Liver (tissue), 9 donors: ENCODE measurements around the gene CATSPERE. TPM values are rescaled to one million over a fixed set of nuclear protein-coding genes. Genes with fewer than 3 reads are reported as not detected.
A peak's percentile ranks its signal among the peaks of the same experiment; 100 is the strongest.

ENCODE experiments used
- DNase-seq: peaks from one replicate; pipeline ENCODE4 v3.0.0-alpha.2; 2017; ENCODE audit warnings: low spot score
- H3K27ac ChIP-seq, 2 donors: one replicate each; pipeline ENCODE4 v1.7.0; 2013; ENCODE audit warnings: inconsistent platforms in 2 of 2, low read length in 2 of 2, control low read depth in 1 of 2, low read depth in 1 of 2, mild to moderate bottlenecking in 1 of 2
- H3K27me3 ChIP-seq, 4 donors: one replicate each; pipeline versions ENCODE4 v1.6.1 to v1.7.0; 2013; ENCODE audit warnings: low read length in 3 of 4, inconsistent platforms in 1 of 4, mild to moderate bottlenecking in 1 of 4, moderate library complexity in 1 of 4; ENCODE audit not compliant: control insufficient read depth in 4 of 4, insufficient read depth in 4 of 4
- H3K36me3 ChIP-seq, 4 donors: one replicate each; pipeline versions ENCODE4 v1.6.1 to v1.7.0; 2013; ENCODE audit warnings: low read length in 3 of 4, mild to moderate bottlenecking in 3 of 4, low read depth in 1 of 4, moderate library complexity in 1 of 4; ENCODE audit not compliant: control insufficient read depth in 4 of 4, insufficient read depth in 3 of 4
- H3K4me1 ChIP-seq, 4 donors: one replicate each; pipeline versions ENCODE4 v1.6.1 to v1.7.0; 2013; ENCODE audit warnings: low read length in 3 of 4, mild to moderate bottlenecking in 3 of 4, moderate library complexity in 1 of 4; ENCODE audit not compliant: control insufficient read depth in 4 of 4, insufficient read depth in 4 of 4
- H3K4me3 ChIP-seq, 3 donors: one replicate each; pipeline versions ENCODE4 v1.6.1 to v1.7.0; 2013; ENCODE audit warnings: low read length in 3 of 3, control low read depth in 1 of 3, low read depth in 1 of 3, mild to moderate bottlenecking in 1 of 3
- H3K9ac ChIP-seq, 2 donors: one replicate each; pipeline ENCODE4 v1.7.0; 2013; ENCODE audit warnings: low read length in 2 of 2, mild to moderate bottlenecking in 2 of 2, moderate library complexity in 2 of 2, control low read depth in 1 of 2, low read depth in 1 of 2
- H3K9me3 ChIP-seq, 4 donors: one replicate each; pipeline versions ENCODE4 v1.6.1 to v1.7.0; 2013; ENCODE audit warnings: low read length in 3 of 4; ENCODE audit not compliant: control insufficient read depth in 4 of 4
- EGR1 ChIP-seq, 2 donors: IDR thresholded peaks; 2 replicates each; pipeline ENCODE4 v1.6.1; 2016 to 2018; ENCODE audit warnings: antibody characterized with exemption in 2 of 2, low read depth in 2 of 2
- FOXA1 ChIP-seq: IDR thresholded peaks from 2 replicates; pipeline ENCODE4 v1.6.1; 2016; ENCODE audit warnings: antibody characterized with exemption
- FOXA2 ChIP-seq: IDR thresholded peaks from 2 replicates; pipeline ENCODE4 v1.6.1; 2016; ENCODE audit warnings: antibody characterized with exemption
- GABPA ChIP-seq, 2 donors: IDR thresholded peaks in 1 of 2; conservative IDR thresholded peaks in 1 of 2; 2 replicates each; pipeline ENCODE4 v1.6.1; 2016; ENCODE audit warnings: antibody characterized with exemption in 2 of 2, mild to moderate bottlenecking in 1 of 2, moderate library complexity in 1 of 2
- HNF4A ChIP-seq, 2 donors: conservative IDR thresholded peaks; 2 replicates each; pipeline ENCODE4 v1.6.1; 2016; ENCODE audit warnings: antibody characterized with exemption in 2 of 2, mild to moderate bottlenecking in 2 of 2
- HNF4G ChIP-seq: IDR thresholded peaks from 2 replicates; pipeline ENCODE4 v1.6.1; 2016; ENCODE audit warnings: antibody characterized with exemption
- JUND ChIP-seq, 2 donors: IDR thresholded peaks; 2 replicates each; pipeline ENCODE4 v1.6.1; 2016; ENCODE audit warnings: antibody characterized with exemption in 2 of 2
- NR2F2 ChIP-seq: IDR thresholded peaks from 2 replicates; pipeline ENCODE4 v1.6.1; 2016; ENCODE audit warnings: antibody characterized with exemption
- RAD21 ChIP-seq, 2 donors: IDR thresholded peaks; 2 replicates each; pipeline ENCODE4 v1.6.1; 2016; ENCODE audit warnings: antibody characterized with exemption in 2 of 2, mild to moderate bottlenecking in 2 of 2
- RXRA ChIP-seq, 2 donors: IDR thresholded peaks; 2 replicates each; pipeline ENCODE4 v1.6.1; 2017 to 2018; ENCODE audit warnings: antibody characterized with exemption in 2 of 2, mild to moderate bottlenecking in 1 of 2
- SP1 ChIP-seq: IDR thresholded peaks from 2 replicates; pipeline ENCODE4 v1.6.1; 2018; ENCODE audit warnings: antibody characterized with exemption, mild to moderate bottlenecking
- TAF1 ChIP-seq: conservative IDR thresholded peaks from 2 replicates; pipeline ENCODE4 v1.6.1; 2016; ENCODE audit warnings: antibody characterized with exemption, mild to moderate bottlenecking
- YY1 ChIP-seq: IDR thresholded peaks from 2 replicates; pipeline ENCODE4 v1.6.1; 2016; ENCODE audit warnings: antibody characterized with exemption, mild to moderate bottlenecking
- WGBS: extraction: QIAGEN DNeasy Blood & Tissue Kit; methylation state at CpG from one replicate; pipeline ENCODE4 v1.1.7; 2013; 5-methylcytosine and 5-hydroxymethylcytosine counted together
- polyA plus RNA-seq, 2 donors: library from polyadenylated mRNA; stranded (reverse) in 1 of 2; unstranded in 1 of 2; fragments of 200-250 nt in 1 of 2; fragments of >200 nt in 1 of 2; fragmentation: Nextera tagmentation in 1 of 2; extraction: Ambion mirVana in 1 of 2; gene quantifications; one replicate each; pipeline versions ENCODE4 v1.2.1 to v1.2.3, GENCODE V29; 2013 to 2015
- total RNA-seq, 2 donors: library from RNA; depleted of rRNA; stranded (reverse); fragments of >200 nt; gene quantifications; one replicate each; pipeline ENCODE4 v1.2.3, GENCODE V29; 2014
- TF ChIP-seq, protein P1 (sequence below): IDR thresholded peaks from 2 replicates; pipeline ENCODE4 v1.6.1; 2016; ENCODE audit warnings: antibody characterized with exemption
- TF ChIP-seq, protein P2 (sequence below): IDR thresholded peaks from 2 replicates; pipeline ENCODE4 v1.6.1; 2016; ENCODE audit warnings: antibody characterized with exemption
- TF ChIP-seq, protein P3 (sequence below): IDR thresholded peaks from 2 replicates; pipeline ENCODE4 v1.6.1; 2016; ENCODE audit warnings: antibody characterized with exemption, mild to moderate bottlenecking
- TF ChIP-seq, protein P4 (sequence below): IDR thresholded peaks from 2 replicates; pipeline ENCODE4 v1.6.1; 2016; ENCODE audit warnings: antibody characterized with exemption
- TF ChIP-seq, protein P5 (sequence below): fragments of 150-350 bp; IDR thresholded peaks from 2 replicates; pipeline ENCODE4 v1.5.1; 2017; ENCODE audit warnings: improper control_type of control experiment, low read depth, low read length; ENCODE audit not compliant: missing input control
- donor health status: healthy.
- donor health status: healthy.
- donor health status: healthy.
- donor health status: healthy.
- donor health status: healthy.

The CATSPERE gene
- total and polyA plus RNA-seq, 4 donors, result 0.15 to 0.79 (median 0.53) TPM

DNA sequence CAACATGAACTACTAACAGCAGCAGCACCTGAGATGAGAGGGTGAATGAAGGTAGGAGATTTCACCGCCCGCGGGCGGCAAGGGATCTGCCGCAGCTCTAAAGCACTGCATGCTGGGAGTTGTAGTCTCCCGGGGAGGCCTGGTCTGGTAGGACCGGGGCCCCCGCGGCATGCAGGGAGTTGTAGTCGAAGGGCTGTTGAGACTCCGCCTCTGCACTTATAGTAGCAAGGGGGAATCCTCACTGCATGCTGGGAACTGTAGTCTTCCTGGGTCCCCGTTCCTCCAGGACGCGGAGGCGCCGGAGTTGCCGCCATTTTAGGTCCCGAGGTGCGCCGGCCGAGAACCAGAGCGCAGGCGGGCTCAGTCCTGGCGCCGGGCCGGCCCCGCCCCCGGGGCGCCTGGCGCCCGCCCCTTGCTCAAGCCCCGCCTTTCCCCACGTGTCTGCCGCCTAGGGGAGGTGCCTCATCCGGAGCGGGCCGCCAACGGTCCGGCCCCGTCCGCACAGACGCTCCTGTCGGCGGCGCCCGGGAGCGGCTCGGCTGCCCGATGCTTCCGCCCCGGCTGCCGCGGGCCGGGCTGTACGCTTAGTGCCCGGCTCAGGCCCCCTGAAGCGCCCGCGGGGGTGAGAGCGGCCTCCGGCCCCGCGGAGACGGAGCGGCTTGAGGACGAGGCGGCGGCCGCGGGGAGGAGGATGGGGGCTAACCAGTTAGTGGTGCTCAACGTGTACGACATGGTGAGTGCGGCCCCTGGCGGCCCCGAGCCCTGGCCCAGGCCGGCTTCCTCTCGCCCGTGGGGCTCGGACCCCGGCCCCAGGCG is 191.8 kb downstream of the CATSPERE start, which contains the start of gene DESI2:
Gene DESI2 (plus strand): TSS at position 504 of the 816 bp plus-strand sequence. CDS start 188 bp downstream, at position 692.
- H3K4me1 ChIP-seq, result peaks cover 0 to 25% (median 10%) of the 10 kb centered on the region in 4 donors
- no peaks in the 10 kb centered on the region for H3K36me3 ChIP-seq
- H3K27me3 ChIP-seq, result no peaks in the 10 kb centered on the region
- peak within 1 kb of the TSS; percentile 94 to 95 for H3K9ac ChIP-seq
- TF ChIP-seq EGR1 (IDR thresholded peaks at IDR 0.05; ENCODE audit: low read depth in 2 of 2) (peak in 1 of 2 donors; percentile 17), HNF4G (no peak), GABPA (IDR thresholded peaks at IDR 0.05 in 1 of 2, conservative IDR thresholded peaks at IDR 0.05 in 1 of 2) (peak in 1 of 2 donors; percentile 81), NR2F2 (no peak), FOXA2 (no peak), RAD21 (IDR thresholded peaks at IDR 0.05) (peak; percentile 12 to 37), RXRA (IDR thresholded peaks at IDR 0.05) (peak; percentile 22 to 46), YY1 (peak; percentile 98), JUND (IDR thresholded peaks at IDR 0.05) (no peak), FOXA1 (no peak), TAF1 (peak; percentile 28), HNF4A (conservative IDR thresholded peaks at IDR 0.05) (peak; percentile 12 to 20), SP1 (peak; percentile 86)
- TF ChIP-seq, protein P1, sequence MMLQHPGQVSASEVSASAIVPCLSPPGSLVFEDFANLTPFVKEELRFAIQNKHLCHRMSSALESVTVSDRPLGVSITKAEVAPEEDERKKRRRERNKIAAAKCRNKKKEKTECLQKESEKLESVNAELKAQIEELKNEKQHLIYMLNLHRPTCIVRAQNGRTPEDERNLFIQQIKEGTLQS, result no peak
- TF ChIP-seq, protein P2, sequence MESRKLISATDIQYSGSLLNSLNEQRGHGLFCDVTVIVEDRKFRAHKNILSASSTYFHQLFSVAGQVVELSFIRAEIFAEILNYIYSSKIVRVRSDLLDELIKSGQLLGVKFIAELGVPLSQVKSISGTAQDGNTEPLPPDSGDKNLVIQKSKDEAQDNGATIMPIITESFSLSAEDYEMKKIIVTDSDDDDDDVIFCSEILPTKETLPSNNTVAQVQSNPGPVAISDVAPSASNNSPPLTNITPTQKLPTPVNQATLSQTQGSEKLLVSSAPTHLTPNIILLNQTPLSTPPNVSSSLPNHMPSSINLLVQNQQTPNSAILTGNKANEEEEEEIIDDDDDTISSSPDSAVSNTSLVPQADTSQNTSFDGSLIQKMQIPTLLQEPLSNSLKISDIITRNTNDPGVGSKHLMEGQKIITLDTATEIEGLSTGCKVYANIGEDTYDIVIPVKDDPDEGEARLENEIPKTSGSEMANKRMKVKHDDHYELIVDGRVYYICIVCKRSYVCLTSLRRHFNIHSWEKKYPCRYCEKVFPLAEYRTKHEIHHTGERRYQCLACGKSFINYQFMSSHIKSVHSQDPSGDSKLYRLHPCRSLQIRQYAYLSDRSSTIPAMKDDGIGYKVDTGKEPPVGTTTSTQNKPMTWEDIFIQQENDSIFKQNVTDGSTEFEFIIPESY, result peak; percentile 91
- TF ChIP-seq, protein P3, sequence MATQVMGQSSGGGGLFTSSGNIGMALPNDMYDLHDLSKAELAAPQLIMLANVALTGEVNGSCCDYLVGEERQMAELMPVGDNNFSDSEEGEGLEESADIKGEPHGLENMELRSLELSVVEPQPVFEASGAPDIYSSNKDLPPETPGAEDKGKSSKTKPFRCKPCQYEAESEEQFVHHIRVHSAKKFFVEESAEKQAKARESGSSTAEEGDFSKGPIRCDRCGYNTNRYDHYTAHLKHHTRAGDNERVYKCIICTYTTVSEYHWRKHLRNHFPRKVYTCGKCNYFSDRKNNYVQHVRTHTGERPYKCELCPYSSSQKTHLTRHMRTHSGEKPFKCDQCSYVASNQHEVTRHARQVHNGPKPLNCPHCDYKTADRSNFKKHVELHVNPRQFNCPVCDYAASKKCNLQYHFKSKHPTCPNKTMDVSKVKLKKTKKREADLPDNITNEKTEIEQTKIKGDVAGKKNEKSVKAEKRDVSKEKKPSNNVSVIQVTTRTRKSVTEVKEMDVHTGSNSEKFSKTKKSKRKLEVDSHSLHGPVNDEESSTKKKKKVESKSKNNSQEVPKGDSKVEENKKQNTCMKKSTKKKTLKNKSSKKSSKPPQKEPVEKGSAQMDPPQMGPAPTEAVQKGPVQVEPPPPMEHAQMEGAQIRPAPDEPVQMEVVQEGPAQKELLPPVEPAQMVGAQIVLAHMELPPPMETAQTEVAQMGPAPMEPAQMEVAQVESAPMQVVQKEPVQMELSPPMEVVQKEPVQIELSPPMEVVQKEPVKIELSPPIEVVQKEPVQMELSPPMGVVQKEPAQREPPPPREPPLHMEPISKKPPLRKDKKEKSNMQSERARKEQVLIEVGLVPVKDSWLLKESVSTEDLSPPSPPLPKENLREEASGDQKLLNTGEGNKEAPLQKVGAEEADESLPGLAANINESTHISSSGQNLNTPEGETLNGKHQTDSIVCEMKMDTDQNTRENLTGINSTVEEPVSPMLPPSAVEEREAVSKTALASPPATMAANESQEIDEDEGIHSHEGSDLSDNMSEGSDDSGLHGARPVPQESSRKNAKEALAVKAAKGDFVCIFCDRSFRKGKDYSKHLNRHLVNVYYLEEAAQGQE, result peak; percentile 77
- TF ChIP-seq, protein P4, sequence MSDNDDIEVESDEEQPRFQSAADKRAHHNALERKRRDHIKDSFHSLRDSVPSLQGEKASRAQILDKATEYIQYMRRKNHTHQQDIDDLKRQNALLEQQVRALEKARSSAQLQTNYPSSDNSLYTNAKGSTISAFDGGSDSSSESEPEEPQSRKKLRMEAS, result peak; percentile 75
- TF ChIP-seq, protein P5, sequence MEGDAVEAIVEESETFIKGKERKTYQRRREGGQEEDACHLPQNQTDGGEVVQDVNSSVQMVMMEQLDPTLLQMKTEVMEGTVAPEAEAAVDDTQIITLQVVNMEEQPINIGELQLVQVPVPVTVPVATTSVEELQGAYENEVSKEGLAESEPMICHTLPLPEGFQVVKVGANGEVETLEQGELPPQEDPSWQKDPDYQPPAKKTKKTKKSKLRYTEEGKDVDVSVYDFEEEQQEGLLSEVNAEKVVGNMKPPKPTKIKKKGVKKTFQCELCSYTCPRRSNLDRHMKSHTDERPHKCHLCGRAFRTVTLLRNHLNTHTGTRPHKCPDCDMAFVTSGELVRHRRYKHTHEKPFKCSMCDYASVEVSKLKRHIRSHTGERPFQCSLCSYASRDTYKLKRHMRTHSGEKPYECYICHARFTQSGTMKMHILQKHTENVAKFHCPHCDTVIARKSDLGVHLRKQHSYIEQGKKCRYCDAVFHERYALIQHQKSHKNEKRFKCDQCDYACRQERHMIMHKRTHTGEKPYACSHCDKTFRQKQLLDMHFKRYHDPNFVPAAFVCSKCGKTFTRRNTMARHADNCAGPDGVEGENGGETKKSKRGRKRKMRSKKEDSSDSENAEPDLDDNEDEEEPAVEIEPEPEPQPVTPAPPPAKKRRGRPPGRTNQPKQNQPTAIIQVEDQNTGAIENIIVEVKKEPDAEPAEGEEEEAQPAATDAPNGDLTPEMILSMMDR, result peak; percentile 21
- DNase-seq, result peak; percentile 96
- WGBS, result under 1% methylated on average over 81 of the region's 81 CpGs
- peak within 1 kb of the TSS; percentile 86 to 88 for H3K27ac ChIP-seq
- H3K4me3 ChIP-seq, result peak within 1 kb of the TSS; percentile 89 to 94 (median 93)
- no peaks in the 10 kb centered on the region for H3K9me3 ChIP-seq
